WI38 (cell line): ENCODE data around the gene EFR3B.

ENCODE experiments used
- H3K4me3 ChIP-seq: 2 replicates; pipeline ENCODE4 v1.5.1; 2011; ENCODE audit warnings: low read depth, mild to moderate bottlenecking, control low read depth, low read length
- TF ChIP-seq, protein P1 (sequence below): IDR thresholded peaks from 2 replicates; pipeline ENCODE4 v1.5.1; 2012; ENCODE audit warnings: low read depth, mild to moderate bottlenecking, control low read depth, low read length

EFR3B gene

DNA sequence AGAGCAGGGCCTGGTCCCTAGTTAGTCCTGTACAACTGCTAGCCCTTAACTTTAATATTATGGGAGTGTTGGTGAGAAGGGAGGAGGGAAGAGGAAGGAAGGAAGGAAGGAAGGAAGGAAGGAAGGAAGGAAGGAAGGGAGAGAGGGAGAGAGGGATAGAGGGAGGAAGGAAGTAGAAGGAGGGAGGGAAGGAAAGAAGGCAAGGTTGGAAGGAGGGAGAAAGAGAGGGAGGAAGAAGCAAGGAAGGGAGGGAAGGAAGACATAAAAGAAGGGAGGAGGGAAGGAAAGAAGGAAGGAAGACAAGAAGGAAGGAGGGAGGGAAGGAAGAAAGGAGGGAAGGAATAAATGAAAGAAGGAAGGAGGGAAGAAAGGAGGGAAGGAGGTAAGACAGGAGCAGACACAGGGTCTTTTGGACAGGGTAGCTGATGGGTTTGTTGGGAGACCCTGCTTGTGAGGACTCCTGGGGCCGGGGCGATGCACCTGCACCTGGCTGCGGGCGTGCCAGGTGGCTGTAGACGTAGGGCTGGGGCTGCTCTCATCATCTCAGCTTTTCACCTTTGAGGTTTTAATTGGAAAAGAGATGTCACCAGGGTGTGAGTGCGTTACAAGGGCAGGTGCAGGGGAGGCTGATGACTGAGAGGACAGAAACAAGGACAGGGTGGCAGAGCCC, 132.5 kb downstream of the EFR3B start:
- TF ChIP-seq, protein P1, sequence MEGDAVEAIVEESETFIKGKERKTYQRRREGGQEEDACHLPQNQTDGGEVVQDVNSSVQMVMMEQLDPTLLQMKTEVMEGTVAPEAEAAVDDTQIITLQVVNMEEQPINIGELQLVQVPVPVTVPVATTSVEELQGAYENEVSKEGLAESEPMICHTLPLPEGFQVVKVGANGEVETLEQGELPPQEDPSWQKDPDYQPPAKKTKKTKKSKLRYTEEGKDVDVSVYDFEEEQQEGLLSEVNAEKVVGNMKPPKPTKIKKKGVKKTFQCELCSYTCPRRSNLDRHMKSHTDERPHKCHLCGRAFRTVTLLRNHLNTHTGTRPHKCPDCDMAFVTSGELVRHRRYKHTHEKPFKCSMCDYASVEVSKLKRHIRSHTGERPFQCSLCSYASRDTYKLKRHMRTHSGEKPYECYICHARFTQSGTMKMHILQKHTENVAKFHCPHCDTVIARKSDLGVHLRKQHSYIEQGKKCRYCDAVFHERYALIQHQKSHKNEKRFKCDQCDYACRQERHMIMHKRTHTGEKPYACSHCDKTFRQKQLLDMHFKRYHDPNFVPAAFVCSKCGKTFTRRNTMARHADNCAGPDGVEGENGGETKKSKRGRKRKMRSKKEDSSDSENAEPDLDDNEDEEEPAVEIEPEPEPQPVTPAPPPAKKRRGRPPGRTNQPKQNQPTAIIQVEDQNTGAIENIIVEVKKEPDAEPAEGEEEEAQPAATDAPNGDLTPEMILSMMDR = no peak

DNA sequence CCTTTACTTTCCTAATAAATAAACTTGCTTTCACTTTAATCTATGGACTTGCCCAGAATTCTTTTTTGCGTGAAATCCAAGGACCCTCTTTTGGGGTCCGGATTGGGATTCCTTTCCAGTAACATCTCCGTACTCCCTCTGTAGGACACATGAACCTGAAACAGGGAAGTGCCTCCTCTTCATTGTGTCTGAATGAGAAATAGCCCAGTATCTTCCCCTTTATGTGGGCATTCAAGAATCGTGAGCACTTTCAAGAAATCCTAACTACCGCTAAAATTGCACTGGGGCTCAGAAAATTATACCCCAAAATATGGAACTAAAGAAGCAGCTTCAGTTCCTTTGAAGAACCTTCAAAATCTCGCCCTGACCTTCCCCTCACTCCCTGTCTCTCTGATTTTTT, 134.3 kb downstream of the EFR3B start:
- TF ChIP-seq, protein P1 = no peak
- no peak overlapping the region for H3K4me3 ChIP-seq

More for the DNA sequence above, 132.5 kb downstream of the EFR3B start:
- H3K4me3 ChIP-seq = no peak overlapping the region

DNA sequence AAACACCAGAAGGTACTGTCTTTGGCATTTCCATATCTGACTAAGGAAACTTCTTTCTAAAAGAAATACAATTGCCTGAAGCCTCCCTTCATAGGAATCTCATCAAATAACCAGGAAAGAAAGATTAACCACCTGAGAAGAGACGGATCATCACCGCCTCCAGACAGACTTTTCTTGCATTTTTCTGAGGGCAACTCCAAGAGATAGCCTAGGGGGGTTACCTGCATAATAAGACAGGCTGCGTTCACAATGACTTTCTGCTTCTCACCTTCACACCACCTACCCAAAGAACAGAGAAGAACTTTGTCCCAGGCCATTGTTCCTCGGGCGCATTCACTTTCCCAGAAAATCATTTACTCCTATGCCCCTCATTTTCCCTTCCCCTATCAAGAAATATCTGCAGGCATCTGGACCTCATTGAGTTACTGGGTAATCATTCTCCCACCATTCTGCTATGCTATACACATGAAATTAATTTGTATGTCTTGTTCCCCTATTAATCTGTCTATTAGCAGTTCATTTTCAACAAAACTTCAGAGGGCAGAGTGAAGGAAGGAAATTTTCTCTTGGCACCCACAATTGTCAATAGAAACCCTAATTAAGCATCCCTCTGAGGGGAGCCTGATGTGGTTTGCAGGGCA, 134.8 kb downstream of the EFR3B start:
- TF ChIP-seq, protein P1 = no peak
- H3K4me3 ChIP-seq = no peak overlapping the region

DNA sequence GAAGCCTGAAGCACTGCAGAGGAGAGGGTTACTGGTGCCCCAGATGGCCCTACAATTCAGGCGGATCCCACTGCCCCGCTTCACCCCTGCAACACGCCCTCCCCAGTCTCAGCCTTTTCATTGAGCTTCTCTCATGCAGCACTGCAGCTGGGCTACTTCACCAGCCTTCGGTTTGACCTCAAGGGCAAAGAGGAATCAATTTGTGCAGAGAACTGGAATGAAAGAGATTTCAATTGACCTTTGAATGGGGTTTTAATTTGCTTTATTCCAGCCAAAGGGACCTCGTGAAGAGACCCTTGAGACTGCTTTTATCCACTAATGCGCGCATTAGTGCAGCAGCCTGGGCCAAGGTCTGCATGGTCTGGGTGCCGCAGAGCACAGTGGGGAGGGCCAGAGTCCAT, 135.3 kb downstream of the EFR3B start:
- no peak overlapping the region for H3K4me3 ChIP-seq
- TF ChIP-seq, protein P1 = no peak

DNA sequence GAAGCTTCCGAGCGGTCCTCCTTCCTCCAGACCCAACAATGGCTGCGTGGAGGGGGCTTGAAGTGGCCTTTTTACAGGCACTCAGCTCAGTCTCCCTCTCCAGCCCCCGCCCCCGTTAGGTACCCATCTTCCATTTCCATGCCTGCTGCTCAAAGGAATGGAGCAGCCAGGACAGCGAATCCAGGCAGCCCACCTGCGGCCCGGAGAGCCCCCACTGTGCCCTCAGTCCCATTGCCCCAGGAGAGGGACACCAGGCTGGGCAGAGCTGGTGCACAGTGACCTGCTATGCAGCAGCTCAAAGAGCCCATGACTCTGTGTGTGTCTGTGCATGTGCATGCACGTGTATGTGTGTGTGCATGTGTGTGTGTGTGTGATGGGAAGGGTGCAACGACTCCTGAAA, 137.1 kb downstream of the EFR3B start:
- H3K4me3 ChIP-seq = no peak overlapping the region
- TF ChIP-seq, protein P1 = no peak

DNA sequence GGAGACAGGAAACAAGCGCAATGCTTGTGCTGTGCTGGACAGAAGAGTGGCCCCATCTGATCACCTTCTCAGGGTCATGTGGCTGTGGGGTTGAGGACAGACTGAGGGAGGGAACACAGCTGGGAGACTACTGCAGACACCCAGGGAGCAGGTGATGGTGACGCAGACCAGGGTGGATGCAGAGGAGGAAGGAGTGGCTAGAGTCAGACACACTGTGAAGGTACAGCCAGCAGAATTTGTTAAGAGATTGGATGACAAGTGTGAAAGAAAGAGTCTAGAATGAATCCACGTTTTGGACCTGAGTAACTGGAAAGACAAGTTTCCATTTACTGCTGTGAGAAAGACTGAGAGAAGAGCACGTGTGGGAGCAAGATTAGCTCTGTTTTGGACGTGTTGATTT, 142.4 kb downstream of the EFR3B start:
- TF ChIP-seq, protein P1 = no peak
- no peak overlapping the region for H3K4me3 ChIP-seq

DNA sequence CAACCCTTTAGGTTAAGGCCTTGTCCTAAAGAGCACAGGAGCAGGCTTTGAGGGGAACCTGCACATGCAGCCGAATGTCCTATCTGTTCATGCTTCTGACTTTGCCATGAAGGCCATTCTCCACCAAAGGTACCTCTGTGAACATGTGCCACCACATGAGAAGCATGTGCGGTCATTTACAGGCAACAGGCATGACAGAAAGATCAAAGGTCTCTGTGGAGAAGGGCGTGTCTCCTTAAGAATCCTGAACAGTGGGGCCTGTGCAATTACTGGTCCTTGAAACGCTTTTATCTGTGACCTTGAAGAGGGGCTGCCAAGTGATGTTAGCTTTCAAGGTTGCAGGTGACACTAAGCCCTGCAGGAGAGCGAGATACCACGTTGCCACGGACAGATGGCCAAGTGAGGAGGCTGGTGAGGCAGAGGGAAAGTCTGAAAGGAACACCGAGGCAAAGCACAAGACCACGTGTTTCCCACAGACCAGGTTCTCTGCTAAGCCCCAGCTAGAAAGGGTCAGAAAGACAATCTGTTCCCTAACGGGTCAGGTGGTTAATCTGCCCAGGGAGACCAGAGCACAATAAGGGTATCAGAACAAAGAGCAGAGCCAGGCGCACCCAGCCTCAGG, 146.0 kb downstream of the EFR3B start:
- no peak overlapping the region for H3K4me3 ChIP-seq
- TF ChIP-seq, protein P1 = no peak
